Upper lobe of left lung (tissue), 4 donors: Measurements from ENCODE around the gene SLCO1A2.

Experiments used
- CTCF ChIP-seq, 6 experiments: fragments of 450-650 bp in 4 of 6; fragments of 200-600 bp in 2 of 6; sonication (generic) in 2 of 6; IDR thresholded peaks; one replicate each; pipeline ENCODE4 v1.5.1; 2016 to 2019; ENCODE audit warnings: antibody characterized with exemption in 6 of 6
- EP300 ChIP-seq, 4 donors: sonication (generic); formaldehyde crosslinking; IDR thresholded peaks; one replicate each; pipeline ENCODE4 v1.5.1; 2017; ENCODE audit warnings: antibody characterized with exemption in 4 of 4, control low read depth in 2 of 4
- POLR2A ChIP-seq, 4 donors: fragments of 450-650 bp; IDR thresholded peaks; one replicate each; pipeline ENCODE4 v1.5.1; 2016 to 2017; ENCODE audit warnings: antibody characterized with exemption in 4 of 4, mild to moderate bottlenecking in 2 of 4
- POLR2AphosphoS5 ChIP-seq, 2 donors: sonication (generic); formaldehyde crosslinking; IDR thresholded peaks; one replicate each; pipeline ENCODE4 v1.5.1; 2017; ENCODE audit warnings: antibody characterized with exemption in 2 of 2

GRCh38 chr12:21343636-21344035 lies 8.9 kb upstream of the SLCO1A2 start:
- TF ChIP-seq EP300 (IDR thresholded peaks at IDR 0.05) (no peak), POLR2A (IDR thresholded peaks at IDR 0.05) (no peak), CTCF (IDR thresholded peaks at IDR 0.05) (no peak), POLR2AphosphoS5 (IDR thresholded peaks at IDR 0.05) (no peak)
